Ovary (tissue), 9 donors: ENCODE measurements around the gene DCUN1D4. TPM values are rescaled to one million over a fixed set of nuclear protein-coding genes. Genes with fewer than 3 reads are reported as not detected.

Experiments used
- DNase-seq, 5 donors: peaks; one replicate each; pipeline ENCODE4 v3.0.0-alpha.2; 2019 to 2020
- H3K27ac ChIP-seq, 2 donors: fragments of 200-600 bp; one replicate each; pipeline versions ENCODE4 v1.5.1 to v1.8.0; 2019 to 2022
- H3K27me3 ChIP-seq: fragments of 200-600 bp; one replicate; pipeline ENCODE4 v1.8.0; 2022
- H3K36me3 ChIP-seq: fragments of 200-600 bp; sonication (generic); one replicate; pipeline ENCODE4 v1.5.1; 2019
- H3K4me1 ChIP-seq: one replicate; pipeline ENCODE4 v1.8.1; 2013; ENCODE audit warnings: mild to moderate bottlenecking, moderate library complexity; ENCODE audit not compliant: insufficient read depth
- H3K4me3 ChIP-seq: fragments of 200-600 bp; sonication (generic); one replicate; pipeline ENCODE4 v1.5.1; 2017
- H3K9me3 ChIP-seq, 2 donors: fragments of 200-600 bp in 1 of 2; sonication (generic) in 1 of 2; one replicate each; pipeline versions ENCODE4 v1.5.1 to v1.8.1; 2013 to 2019; ENCODE audit warnings: mild to moderate bottlenecking in 1 of 2, moderate library complexity in 1 of 2
- EP300 ChIP-seq: sonication (generic); formaldehyde crosslinking; IDR thresholded peaks from one replicate; pipeline ENCODE4 v1.6.1; 2017; ENCODE audit warnings: antibody characterized with exemption
- POLR2A ChIP-seq: fragments of 450-650 bp; IDR thresholded peaks from one replicate; pipeline ENCODE4 v1.6.1; 2017; ENCODE audit warnings: antibody characterized with exemption, mild to moderate bottlenecking, moderate library complexity
- WGBS, 3 donors: extraction: QIAGEN DNeasy Blood & Tissue Kit in 1 of 3; methylation state at CpG; one replicate each; pipeline versions ENCODE4 v1.1.5 to v1.1.7; 2013 to 2017; 5-methylcytosine and 5-hydroxymethylcytosine counted together
- intact Hi-C, 4 donors: fragments of 100-400 bp; cut with DNase I; formaldehyde crosslinking; loops; one replicate each; pipeline versions ENCODE4 v1.11.0 to v1.15.1; 2022 to 2023
- polyA plus RNA-seq, 2 donors: library from polyadenylated mRNA; stranded (reverse); fragments of 200-250 nt in 1 of 2; fragments of 350-450 nt in 1 of 2; fragmentation: Illumina TruSeq in 1 of 2; extraction: RNeasy Lipid Tissue Mini Kit (QIAGEN cat#74804) in 1 of 2; gene quantifications; one replicate each; pipeline ENCODE4 v1.2.3, GENCODE V29; 2013 to 2014
- total RNA-seq, 7 donors: library from RNA; depleted of rRNA in 2 of 7; stranded (reverse); fragments of >200 nt in 2 of 7; fragmentation: NEBNext Ultra II Directional in 3 of 7; extraction: Animal tissue kit (Norgen Biotek cat#: 25700) in 3 of 7; gene quantifications; one replicate each; pipeline versions ENCODE4 v1.1.0 to v1.2.4, GENCODE V29; 2016 to 2023
- TF ChIP-seq, protein P1 (sequence below), 3 donors: fragments of 450-650 bp in 2 of 3; fragments of 200-600 bp in 1 of 3; IDR thresholded peaks; one replicate each; pipeline versions ENCODE4 v1.5.1 to v1.8.0; 2016 to 2022; ENCODE audit warnings: antibody characterized with exemption in 3 of 3, mild to moderate bottlenecking in 1 of 3
- donor health status: DM: no; HTN: no; CAD: no; lungs with moderate emphysema.
- donor health status: DM: no; HTN: no; CAD: no.
- donor health status: Bipolar disorder and iron deficiency.
- donor health status: DM: yes; HTN: yes; CAD: no.
- donor health status: DM: no; HTN: no; CAD: no.
- donor health status: DM: yes; HTN: yes; CAD: no.

Gene DCUN1D4
- total and polyA plus RNA-seq, 9 donors = 20.7 to 102 (median 71.8) TPM

DNA sequence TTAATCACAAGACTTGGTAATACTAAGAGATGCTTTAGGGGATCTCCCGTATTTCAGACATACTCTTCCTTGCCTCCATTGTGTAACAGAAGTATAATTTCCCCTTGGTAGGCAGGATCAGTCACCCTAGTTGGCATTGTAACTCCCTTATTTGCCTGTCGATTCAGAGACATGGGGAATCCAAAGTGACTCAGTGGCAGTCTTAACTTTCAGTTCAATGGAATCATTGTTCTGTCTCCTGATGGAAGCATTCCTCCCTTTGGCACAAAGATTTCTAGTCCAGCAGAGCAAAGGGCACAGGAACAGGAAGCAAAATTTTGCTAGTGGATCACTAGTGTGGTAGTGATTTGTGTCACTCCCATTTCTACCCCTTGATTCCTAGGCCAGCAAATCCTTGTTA lies 80.4 kb downstream of the DCUN1D4 start:
- H3K4me3 ChIP-seq = no peak overlapping the region
- 79 to 89% (median 89%) methylated on average over 2 of the region's 2 CpGs for WGBS, 3 donors
- TF ChIP-seq POLR2A (no peak), EP300 (no peak)
- TF ChIP-seq, protein P1, sequence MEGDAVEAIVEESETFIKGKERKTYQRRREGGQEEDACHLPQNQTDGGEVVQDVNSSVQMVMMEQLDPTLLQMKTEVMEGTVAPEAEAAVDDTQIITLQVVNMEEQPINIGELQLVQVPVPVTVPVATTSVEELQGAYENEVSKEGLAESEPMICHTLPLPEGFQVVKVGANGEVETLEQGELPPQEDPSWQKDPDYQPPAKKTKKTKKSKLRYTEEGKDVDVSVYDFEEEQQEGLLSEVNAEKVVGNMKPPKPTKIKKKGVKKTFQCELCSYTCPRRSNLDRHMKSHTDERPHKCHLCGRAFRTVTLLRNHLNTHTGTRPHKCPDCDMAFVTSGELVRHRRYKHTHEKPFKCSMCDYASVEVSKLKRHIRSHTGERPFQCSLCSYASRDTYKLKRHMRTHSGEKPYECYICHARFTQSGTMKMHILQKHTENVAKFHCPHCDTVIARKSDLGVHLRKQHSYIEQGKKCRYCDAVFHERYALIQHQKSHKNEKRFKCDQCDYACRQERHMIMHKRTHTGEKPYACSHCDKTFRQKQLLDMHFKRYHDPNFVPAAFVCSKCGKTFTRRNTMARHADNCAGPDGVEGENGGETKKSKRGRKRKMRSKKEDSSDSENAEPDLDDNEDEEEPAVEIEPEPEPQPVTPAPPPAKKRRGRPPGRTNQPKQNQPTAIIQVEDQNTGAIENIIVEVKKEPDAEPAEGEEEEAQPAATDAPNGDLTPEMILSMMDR (IDR thresholded peaks at IDR 0.05) = no peak
- intact Hi-C loops = no loop called here
- H3K27ac ChIP-seq = no peak overlapping the region
- no peaks in the 10 kb centered on the region for H3K36me3 ChIP-seq
- no peak for DNase-seq
- H3K4me1 ChIP-seq = no peaks in the 10 kb centered on the region
- no peaks in the 10 kb centered on the region for H3K9me3 ChIP-seq
- no peaks in the 10 kb centered on the region for H3K27me3 ChIP-seq

DNA sequence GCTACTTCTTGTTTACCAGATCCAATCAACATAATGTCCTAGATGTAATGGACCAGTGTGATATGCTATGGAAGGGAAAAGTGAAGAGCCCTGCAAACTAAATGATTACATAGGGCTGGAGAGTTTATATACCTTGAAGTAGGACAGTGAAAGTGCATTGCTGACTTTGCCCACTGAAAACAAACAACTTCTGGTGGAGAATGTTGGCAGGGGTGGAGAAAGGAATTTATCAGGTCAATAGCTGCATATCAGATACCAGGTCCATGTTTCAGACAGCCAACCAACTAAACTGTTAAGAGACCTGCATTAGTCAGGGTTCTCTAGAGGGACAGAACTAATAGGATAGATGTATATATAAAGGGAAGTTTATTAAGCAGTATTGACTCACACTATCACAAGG lies 82.4 kb downstream of the DCUN1D4 start:
- Histone ChIP-seq H3K27me3 (no peaks in the 10 kb centered on the region), H3K36me3 (no peaks in the 10 kb centered on the region), H3K9me3 (no peaks in the 10 kb centered on the region), H3K27ac (no peak overlapping the region), H3K4me1 (no peaks in the 10 kb centered on the region), H3K4me3 (no peak overlapping the region)
- TF ChIP-seq, protein P1 (IDR thresholded peaks at IDR 0.05) = no peak
- TF ChIP-seq POLR2A (no peak), EP300 (no peak)
- DNase-seq = no peak
- intact Hi-C loops = no loop called here

DNA sequence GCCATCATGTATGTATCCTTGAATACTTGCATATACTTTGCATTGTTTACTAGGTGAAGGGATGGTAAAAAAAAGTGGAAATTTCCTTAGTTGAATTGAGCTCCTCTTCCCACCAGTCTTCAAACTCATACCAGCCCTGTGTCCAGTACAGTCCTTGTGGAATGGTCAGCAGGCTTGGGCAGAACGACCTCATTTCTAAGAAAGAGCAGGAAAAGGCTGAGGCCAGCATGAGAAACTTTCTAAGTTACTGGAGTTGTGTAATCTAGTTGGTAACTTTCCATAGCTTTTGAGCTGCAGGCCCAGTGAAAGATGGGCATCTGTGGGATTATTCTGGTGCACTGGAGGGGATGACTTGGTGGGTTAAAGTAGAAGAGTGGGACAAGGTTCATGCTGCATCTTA lies 87.6 kb downstream of the DCUN1D4 start:
- intact Hi-C loops = no loop called here
- peaks cover 1% of the 10 kb centered on the region for H3K4me1 ChIP-seq
- no peak overlapping the region for H3K4me3 ChIP-seq
- no peaks in the 10 kb centered on the region for H3K36me3 ChIP-seq
- DNase-seq = no peak
- TF ChIP-seq, protein P1 (IDR thresholded peaks at IDR 0.05) = no peak
- TF ChIP-seq POLR2A (no peak), EP300 (no peak)
- no peaks in the 10 kb centered on the region for H3K27me3 ChIP-seq
- no peak overlapping the region for H3K27ac ChIP-seq
- WGBS, 3 donors = 70 to 81% (median 73%) methylated on average over 1 of the region's 1 CpG
- no peaks in the 10 kb centered on the region for H3K9me3 ChIP-seq

DNA sequence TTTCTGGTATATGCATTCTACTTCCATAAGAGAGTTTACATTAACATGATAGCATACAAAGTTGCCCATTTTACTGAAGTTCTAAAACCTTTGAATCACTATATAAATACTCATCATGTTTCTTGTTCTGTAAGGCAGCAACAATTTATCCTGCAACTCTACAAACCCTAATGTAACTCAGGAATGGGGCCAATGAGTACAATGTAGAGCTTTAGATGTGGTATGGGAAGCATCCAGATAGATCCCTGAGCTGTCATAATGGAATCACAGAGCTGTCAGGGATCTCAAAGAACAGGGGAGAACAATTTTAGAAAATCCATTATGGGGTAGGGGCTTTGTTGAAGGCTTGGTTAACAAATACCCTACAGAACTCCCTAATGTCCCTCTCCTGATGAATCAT lies 88.5 kb downstream of the DCUN1D4 start:
- no peaks in the 10 kb centered on the region for H3K9me3 ChIP-seq
- TF ChIP-seq EP300 (no peak), POLR2A (no peak)
- TF ChIP-seq, protein P1 (IDR thresholded peaks at IDR 0.05) = no peak
- no peak overlapping the region for H3K4me3 ChIP-seq
- H3K27me3 ChIP-seq = no peaks in the 10 kb centered on the region
- peaks cover 1% of the 10 kb centered on the region for H3K4me1 ChIP-seq
- intact Hi-C loops = no loop called here
- no peak for DNase-seq
- no peaks in the 10 kb centered on the region for H3K36me3 ChIP-seq
- no peak overlapping the region for H3K27ac ChIP-seq

DNA sequence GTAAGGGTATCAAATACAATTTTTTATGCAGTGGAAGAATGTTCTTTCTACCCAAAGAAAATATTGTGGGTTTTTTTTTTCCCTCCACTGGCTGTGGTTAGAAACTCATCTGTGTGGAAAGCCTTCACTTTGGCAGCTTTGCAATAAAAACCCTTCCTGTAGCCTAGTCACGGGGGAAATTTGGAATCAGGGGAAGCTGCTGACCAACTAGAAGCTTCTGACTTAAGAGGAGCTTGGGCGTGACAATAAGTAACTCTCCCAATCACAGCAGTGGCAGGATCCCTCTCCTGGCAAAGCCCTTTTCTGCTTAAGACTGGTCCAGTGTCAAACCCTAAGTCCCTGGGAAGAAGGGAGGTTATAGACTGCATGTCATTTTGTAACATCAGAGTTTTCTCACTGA lies 89.3 kb downstream of the DCUN1D4 start:
- Histone ChIP-seq H3K27ac (no peak overlapping the region), H3K4me3 (no peak overlapping the region), H3K9me3 (no peaks in the 10 kb centered on the region), H3K27me3 (no peaks in the 10 kb centered on the region), H3K36me3 (no peaks in the 10 kb centered on the region), H3K4me1 (peaks cover 1% of the 10 kb centered on the region)
- DNase-seq = no peak
- WGBS, 3 donors = 22 to 46% (median 24%) methylated on average over 2 of the region's 2 CpGs
- intact Hi-C loops = no loop called here
- TF ChIP-seq EP300 (no peak), POLR2A (no peak)
- TF ChIP-seq, protein P1 (IDR thresholded peaks at IDR 0.05) = no peak
